Measurements from ENCODE around the gene RPS27. TPM values are rescaled to one million over a fixed set of nuclear protein-coding genes. Genes with fewer than 3 reads are reported as not detected.
A peak's percentile ranks its signal among the peaks of the same experiment; 100 is the strongest.
"Not testable (repeated sequence)": the region's sequence is repeated elsewhere in the genome, so short reads cannot be mapped to it uniquely, and the experiment has no call there.

Gene RPS27
- polyA plus RNA-seq, 2 of the 4 experiments (the other 2 are of a cell fraction): 4,831 to 5,586 TPM

DNA sequence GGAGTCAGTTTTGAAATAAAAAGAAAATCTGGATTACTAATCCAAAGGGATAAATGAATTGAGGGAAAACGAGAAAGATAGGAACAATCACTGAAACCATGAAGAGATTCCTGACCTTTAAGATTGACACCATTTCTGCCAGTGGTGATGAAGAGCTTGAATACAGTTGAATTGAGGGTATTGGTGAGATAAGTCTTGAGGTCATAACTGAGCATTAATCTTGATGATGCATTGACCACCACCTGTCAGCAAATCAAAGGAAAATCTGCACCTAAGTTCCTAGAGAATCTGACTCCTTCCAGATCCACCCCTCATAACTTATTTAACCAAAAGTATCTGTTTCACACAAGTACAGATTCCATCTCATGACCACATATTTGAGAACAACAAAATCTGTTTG lies 21.6 kb downstream of the RPS27 start:
- DNase-seq (ENCODE audit: low read depth in 1 of 2, low spot score in 1 of 2): no peak
- Histone ChIP-seq H3K4me2 (no peak overlapping the region), H3K27ac (no peak overlapping the region), H3K4me3 (no peak overlapping the region), H3K4me1 (no peaks in the 10 kb centered on the region), H3K9me3 (no peaks in the 10 kb centered on the region)
- 40% methylated on average over 1 of the region's 1 CpG for WGBS (ENCODE audit: missing lambda C conversion rate)
- ATAC-seq: no peak
- TF ChIP-seq MYC (IDR thresholded peaks at IDR 0.05; ENCODE audit: borderline replicate concordance, low read length) (no peak), ELK1 (IDR thresholded peaks at IDR 0.05; ENCODE audit: low read depth, low read length) (no peak), MAZ (IDR thresholded peaks at IDR 0.05; ENCODE audit: borderline replicate concordance, low read depth, low read length) (no peak), CHD2 (IDR thresholded peaks at IDR 0.05; ENCODE audit: low read length, partially characterized antibody) (no peak), EP300 (IDR thresholded peaks at IDR 0.05) (no peak), KDM1A (IDR thresholded peaks at IDR 0.05; ENCODE audit: low read depth) (no peak), HEYL (CRISPR knock-in tag; IDR thresholded peaks at IDR 0.05) (no peak), HOXA7 (CRISPR knock-in tag; IDR thresholded peaks at IDR 0.05) (no peak), CEBPB (IDR thresholded peaks at IDR 0.05) (no peak), CHD4 (IDR thresholded peaks at IDR 0.05; ENCODE audit: borderline replicate concordance) (no peak)
- CTCF ChIA-PET: interaction anchor here (0.6 to 0.7 kb wide), 2 partner anchors 17 to 344 kb away, joined by 3 read pairs; no protein-coding TSS in a partner anchor
- FAIRE-seq: no peak
- POLR2A ChIA-PET: no interaction called here

DNA sequence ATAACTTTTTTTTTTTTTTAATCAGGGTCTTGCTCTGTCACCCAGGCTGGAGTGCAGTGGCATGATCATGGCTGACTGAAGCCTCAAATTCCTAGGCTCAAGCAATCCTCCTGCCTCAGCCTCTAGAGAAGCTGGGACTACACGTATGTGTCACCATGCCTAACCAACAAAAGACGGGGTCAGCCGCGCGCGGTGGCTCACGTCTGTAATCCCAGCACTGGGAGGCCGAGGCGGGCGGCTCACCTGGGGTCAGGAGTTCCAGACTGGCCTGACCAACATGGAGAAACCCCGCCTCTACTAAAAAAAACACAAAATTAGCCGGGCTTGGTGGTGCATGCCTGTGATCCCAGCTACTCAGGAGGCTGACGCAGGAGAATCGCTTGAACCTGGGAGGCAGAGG lies 22.0 kb downstream of the RPS27 start:
- WGBS (ENCODE audit: missing lambda C conversion rate): 93% methylated on average over 14 of the region's 14 CpGs
- H3K9me3 ChIP-seq; DNase-seq (ENCODE audit: low read depth in 1 of 2, low spot score in 1 of 2); POLR2A ChIA-PET; H3K27ac ChIP-seq; ATAC-seq; FAIRE-seq; H3K4me2 ChIP-seq; H3K4me1 ChIP-seq; H3K4me3 ChIP-seq: not testable (repeated sequence)
- CTCF ChIA-PET: interaction anchor here (0.6 to 0.7 kb wide), 2 partner anchors 16 to 344 kb away, joined by 3 read pairs; no protein-coding TSS in a partner anchor

DNA sequence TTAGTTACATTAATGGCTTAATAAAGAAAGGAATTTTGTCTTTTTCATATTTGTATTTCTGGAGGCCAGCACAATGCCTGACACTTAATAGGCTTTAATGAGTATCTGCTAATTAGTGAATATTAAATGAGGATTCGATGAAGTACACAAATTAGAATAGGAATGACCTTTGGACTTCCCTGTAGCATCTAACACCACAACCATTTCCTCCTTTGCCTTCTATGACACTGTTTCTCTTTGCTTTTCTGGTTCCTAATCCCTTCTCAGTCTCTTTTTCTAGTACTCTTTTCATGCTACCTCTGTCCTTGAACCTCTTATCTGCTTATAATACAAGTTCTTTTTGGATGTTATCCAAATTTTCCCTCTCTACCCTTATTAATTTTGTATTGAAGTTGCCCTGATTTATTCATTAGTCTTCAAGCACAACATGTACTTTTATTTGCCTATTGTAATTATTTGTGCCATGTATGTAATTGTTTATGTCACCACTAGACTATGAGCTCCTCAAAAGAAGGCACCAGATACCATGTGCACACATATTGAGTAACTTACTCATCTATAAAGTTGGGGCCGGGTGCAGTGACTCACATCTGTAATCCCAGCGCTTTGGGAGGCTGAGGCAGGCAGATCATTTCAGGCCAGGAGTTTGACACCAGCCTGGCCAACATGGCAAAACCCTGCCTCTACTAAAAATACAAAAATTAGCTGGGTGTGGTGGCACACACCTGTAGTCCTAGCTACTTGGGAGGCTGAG lies 23.8 kb downstream of the RPS27 start:
- Histone ChIP-seq H3K4me2 (no peak overlapping the region), H3K9me3 (no peaks in the 10 kb centered on the region), H3K27ac (no peak overlapping the region), H3K4me1 (no peaks in the 10 kb centered on the region), H3K4me3 (no peak overlapping the region)
- 42% methylated on average over 3 of the region's 3 CpGs for WGBS (ENCODE audit: missing lambda C conversion rate)
- POLR2A ChIA-PET: no interaction called here
- DNase-seq (ENCODE audit: low read depth in 1 of 2, low spot score in 1 of 2) (no peak), FAIRE-seq (no peak), ATAC-seq (peak in 1 of 2 experiments; percentile 44; a peak in 1 of 6 replicates)
- TF ChIP-seq FOSL2 (IDR thresholded peaks at IDR 0.05) (no peak), FOSL2 (CRISPR knock-in tag; IDR thresholded peaks at IDR 0.05) (peak; percentile 25; the same call in 1 of the 2 replicates), KDM1A (IDR thresholded peaks at IDR 0.05; ENCODE audit: low read depth) (no peak), NFE2L2 (conservative IDR thresholded peaks at IDR 0.05; ENCODE audit: low read length) (no peak), CHD4 (IDR thresholded peaks at IDR 0.05; ENCODE audit: borderline replicate concordance) (no peak)
- TF ChIP-seq, protein P1, sequence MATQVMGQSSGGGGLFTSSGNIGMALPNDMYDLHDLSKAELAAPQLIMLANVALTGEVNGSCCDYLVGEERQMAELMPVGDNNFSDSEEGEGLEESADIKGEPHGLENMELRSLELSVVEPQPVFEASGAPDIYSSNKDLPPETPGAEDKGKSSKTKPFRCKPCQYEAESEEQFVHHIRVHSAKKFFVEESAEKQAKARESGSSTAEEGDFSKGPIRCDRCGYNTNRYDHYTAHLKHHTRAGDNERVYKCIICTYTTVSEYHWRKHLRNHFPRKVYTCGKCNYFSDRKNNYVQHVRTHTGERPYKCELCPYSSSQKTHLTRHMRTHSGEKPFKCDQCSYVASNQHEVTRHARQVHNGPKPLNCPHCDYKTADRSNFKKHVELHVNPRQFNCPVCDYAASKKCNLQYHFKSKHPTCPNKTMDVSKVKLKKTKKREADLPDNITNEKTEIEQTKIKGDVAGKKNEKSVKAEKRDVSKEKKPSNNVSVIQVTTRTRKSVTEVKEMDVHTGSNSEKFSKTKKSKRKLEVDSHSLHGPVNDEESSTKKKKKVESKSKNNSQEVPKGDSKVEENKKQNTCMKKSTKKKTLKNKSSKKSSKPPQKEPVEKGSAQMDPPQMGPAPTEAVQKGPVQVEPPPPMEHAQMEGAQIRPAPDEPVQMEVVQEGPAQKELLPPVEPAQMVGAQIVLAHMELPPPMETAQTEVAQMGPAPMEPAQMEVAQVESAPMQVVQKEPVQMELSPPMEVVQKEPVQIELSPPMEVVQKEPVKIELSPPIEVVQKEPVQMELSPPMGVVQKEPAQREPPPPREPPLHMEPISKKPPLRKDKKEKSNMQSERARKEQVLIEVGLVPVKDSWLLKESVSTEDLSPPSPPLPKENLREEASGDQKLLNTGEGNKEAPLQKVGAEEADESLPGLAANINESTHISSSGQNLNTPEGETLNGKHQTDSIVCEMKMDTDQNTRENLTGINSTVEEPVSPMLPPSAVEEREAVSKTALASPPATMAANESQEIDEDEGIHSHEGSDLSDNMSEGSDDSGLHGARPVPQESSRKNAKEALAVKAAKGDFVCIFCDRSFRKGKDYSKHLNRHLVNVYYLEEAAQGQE (IDR thresholded peaks at IDR 0.05): no peak
- CTCF ChIA-PET: no interaction called here
